ENCODE data around the gene MYB.

Gene MYB

DNA sequence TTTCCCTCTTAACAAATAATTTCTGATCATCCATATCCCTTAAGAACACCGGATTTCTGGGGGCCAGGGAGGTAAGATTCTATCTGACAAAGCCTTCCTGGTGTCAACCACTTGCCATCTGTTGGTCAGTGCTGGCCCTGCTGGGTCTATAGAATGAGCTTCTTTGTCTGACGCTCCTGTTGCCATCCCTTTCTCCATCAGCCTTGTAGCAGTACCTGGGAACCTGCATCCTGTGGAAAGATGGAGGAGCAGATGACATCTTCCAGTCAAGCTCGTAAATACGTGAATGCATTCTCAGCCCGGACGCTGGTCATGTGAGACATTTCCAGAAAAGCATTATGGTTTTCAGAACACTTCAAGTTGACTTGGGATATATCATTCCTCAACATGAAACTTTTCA is 36.6 kb downstream of the MYB start:
- TF ChIP-seq, protein P1, sequence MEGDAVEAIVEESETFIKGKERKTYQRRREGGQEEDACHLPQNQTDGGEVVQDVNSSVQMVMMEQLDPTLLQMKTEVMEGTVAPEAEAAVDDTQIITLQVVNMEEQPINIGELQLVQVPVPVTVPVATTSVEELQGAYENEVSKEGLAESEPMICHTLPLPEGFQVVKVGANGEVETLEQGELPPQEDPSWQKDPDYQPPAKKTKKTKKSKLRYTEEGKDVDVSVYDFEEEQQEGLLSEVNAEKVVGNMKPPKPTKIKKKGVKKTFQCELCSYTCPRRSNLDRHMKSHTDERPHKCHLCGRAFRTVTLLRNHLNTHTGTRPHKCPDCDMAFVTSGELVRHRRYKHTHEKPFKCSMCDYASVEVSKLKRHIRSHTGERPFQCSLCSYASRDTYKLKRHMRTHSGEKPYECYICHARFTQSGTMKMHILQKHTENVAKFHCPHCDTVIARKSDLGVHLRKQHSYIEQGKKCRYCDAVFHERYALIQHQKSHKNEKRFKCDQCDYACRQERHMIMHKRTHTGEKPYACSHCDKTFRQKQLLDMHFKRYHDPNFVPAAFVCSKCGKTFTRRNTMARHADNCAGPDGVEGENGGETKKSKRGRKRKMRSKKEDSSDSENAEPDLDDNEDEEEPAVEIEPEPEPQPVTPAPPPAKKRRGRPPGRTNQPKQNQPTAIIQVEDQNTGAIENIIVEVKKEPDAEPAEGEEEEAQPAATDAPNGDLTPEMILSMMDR (IDR thresholded peaks at IDR 0.05; ENCODE audit: control insufficient read depth, insufficient read depth, low read depth, low read length, missing control alignments): no peak
- no peak overlapping the region for H3K4me3 ChIP-seq (ENCODE audit: control insufficient read depth, low read depth, low read length)
- DNase-seq (ENCODE audit: low read depth): no peak

DNA sequence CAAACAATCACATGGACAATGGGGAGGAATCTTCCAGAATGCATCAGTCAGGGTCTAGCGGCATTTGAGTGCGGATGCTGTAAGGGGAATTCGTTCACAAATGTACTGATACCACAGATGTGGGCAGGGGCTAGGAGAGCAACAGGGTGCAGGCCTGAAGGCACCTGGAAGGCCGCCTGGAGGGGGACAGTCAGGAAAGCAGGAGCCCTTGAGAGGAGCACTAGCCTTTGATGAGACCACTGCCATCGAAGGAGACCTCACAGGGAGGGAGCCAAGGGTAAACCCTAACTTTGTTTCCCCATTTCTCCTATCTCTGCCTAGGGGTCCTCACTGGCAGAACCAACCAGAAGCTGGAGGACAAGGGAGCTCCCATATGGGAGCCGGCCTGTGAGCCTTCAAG is 38.2 kb downstream of the MYB start:
- TF ChIP-seq, protein P1 (IDR thresholded peaks at IDR 0.05; ENCODE audit: control insufficient read depth, insufficient read depth, low read depth, low read length, missing control alignments): no peak
- H3K4me3 ChIP-seq (ENCODE audit: control insufficient read depth, low read depth, low read length): no peak overlapping the region
- DNase-seq (ENCODE audit: low read depth): no peak

DNA sequence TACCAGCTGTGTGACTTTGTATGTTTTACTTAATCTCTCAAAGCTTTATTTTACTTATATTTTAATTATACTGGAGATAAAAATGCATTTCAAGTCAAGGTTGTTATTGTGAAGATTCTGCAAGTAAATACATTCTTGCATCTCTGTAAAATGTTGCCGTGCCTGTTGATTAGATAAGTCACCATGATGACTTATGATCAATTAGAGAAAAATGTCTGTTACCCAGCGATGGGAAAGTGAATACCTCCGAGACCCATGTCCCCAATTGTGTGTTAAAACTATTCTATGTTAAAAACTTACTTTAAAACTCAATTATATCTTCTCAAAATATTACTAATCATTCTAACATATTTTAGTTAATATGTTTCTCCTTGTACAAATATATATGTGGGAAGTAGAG is 39.9 kb downstream of the MYB start:
- H3K4me3 ChIP-seq (ENCODE audit: control insufficient read depth, low read depth, low read length): no peak overlapping the region
- TF ChIP-seq, protein P1 (IDR thresholded peaks at IDR 0.05; ENCODE audit: control insufficient read depth, insufficient read depth, low read depth, low read length, missing control alignments): no peak
- no peak for DNase-seq (ENCODE audit: low read depth)

DNA sequence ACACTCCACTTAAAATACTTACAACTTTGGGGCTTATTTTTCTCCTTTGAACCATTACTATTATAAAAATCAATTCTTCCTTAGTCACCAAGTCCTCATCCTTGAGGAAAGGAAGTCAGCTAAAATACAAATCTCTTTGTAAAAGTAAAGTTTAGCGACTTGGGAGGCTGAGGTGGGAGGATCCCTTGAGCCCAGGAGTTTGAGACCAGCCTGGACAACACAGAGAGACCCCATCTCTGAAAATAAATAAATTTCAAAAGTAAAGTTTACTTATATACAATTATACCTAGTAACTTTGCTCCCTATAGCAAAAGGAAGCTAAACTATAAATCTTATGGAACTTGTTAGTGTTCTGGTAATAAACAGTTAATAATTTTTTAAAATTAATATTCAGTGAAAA is 40.4 kb downstream of the MYB start:
- DNase-seq (ENCODE audit: low read depth): no peak
- TF ChIP-seq, protein P1 (IDR thresholded peaks at IDR 0.05; ENCODE audit: control insufficient read depth, insufficient read depth, low read depth, low read length, missing control alignments): no peak
- H3K4me3 ChIP-seq (ENCODE audit: control insufficient read depth, low read depth, low read length): no peak overlapping the region

DNA sequence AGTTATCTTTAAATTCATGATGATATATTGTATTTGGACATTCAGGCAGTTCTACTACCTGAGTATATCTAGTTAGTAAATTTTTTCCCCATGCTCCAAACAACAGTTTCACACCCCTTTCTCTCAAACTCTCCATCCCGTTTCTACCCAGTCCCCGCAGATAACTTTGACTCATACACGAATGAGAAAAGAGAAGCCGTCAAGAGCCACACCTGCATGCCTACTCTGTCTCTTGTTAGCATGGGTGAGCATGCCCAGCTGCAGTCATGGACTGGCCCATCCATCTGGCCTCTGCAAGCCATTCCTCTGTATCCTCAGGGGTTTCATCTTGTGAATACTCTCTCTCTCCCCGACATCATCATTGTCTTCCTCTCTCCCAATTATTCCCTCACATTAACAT is 41.5 kb downstream of the MYB start:
- TF ChIP-seq, protein P1 (IDR thresholded peaks at IDR 0.05; ENCODE audit: control insufficient read depth, insufficient read depth, low read depth, low read length, missing control alignments): no peak
- no peak overlapping the region for H3K4me3 ChIP-seq (ENCODE audit: control insufficient read depth, low read depth, low read length)
- no peak for DNase-seq (ENCODE audit: low read depth)

DNA sequence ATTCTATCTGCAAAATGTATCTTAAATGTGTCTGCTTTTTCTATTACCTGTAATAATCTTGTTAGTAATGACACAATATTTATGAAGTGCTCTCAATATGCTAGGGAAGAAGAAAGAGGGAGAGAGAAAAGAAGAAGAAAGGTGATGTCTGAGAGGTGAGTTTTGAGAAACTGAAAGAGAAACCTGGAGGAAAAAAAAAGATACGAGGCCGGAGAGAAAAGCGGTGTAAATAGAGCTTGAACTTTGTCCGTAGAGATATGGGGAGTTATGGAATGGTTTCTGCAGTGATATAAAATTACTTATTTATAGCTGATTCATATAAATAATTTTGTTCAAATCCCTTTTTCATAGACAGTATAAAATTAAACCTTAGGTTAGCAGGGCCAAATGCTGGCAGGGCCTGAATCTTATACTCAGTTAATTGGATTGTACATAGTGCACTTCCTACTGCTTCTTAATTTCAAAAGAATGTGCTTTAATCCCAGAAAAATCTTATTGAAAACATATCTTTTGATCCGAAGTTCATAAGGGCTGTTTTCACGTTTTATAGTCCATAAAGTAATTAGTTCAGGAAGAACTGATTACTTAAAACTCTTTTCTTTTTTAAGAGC is 43.0 kb downstream of the MYB start:
- DNase-seq (ENCODE audit: low read depth): no peak
- no peak overlapping the region for H3K4me3 ChIP-seq (ENCODE audit: control insufficient read depth, low read depth, low read length)
- TF ChIP-seq, protein P1 (IDR thresholded peaks at IDR 0.05; ENCODE audit: control insufficient read depth, insufficient read depth, low read depth, low read length, missing control alignments): no peak

DNA sequence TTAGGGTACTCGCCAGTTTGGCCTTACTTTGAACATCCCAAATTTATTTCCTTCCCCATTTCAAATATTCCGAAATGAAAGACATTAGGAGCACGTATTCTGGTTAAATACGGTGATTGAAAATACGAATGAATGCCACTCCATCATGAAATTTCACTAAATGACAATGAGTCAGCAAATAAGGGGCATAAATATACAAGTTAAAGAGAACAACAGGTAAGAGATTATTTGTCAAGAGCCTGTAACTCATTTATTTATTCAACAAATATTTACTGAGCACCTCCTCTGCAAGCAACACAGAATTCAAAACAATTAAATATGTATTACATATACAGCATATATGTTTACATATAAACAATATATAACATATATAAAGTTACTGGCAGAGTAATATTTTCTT is 44.8 kb downstream of the MYB start:
- no peak for DNase-seq (ENCODE audit: low read depth)
- TF ChIP-seq, protein P1 (IDR thresholded peaks at IDR 0.05; ENCODE audit: control insufficient read depth, insufficient read depth, low read depth, low read length, missing control alignments): no peak
- H3K4me3 ChIP-seq (ENCODE audit: control insufficient read depth, low read depth, low read length): no peak overlapping the region

Data from AG09309 (cell line).